ENCODE results near the gene RBBP7.

Gene RBBP7

DNA sequence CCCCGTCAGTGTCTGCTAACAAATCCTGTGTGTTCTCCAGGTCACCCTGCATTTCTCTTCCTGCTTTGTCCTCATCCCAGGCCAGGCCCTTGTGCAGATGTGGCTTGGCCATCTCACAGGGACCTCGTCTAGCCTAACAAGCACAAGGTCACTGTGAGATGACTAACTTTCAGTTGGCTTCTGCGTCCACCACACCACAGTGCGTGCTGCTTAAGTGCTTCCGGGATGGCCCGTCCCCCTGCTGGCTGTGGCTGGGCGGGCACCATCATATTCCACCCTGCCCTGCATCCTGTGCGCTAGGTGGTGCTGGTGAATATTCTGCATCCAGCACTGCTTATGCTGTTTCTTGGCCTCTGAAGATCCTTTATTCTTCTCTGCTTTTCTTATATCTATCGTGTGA is 33.8 kb downstream of the RBBP7 start:
- H3F3A ChIP-seq (ENCODE audit: control insufficient read depth, insufficient read depth) = peaks cover 11% of the 10 kb centered on the region; the same call in 1 of the 2 replicates
- H3K36me3 ChIP-seq (ENCODE audit: control insufficient read depth, low read length) = peaks cover 91% of the 10 kb centered on the region
- H4K20me1 ChIP-seq (ENCODE audit: control insufficient read depth, insufficient read depth, low read depth, low read length) = no peaks in the 10 kb centered on the region
- no peaks in the 10 kb centered on the region for H3K9me2 ChIP-seq (replicated peaks; ENCODE audit: control insufficient read depth, low read length)
- H3K4me3 ChIP-seq (ENCODE audit: low read length) = no peak overlapping the region
- TF ChIP-seq, protein P1, sequence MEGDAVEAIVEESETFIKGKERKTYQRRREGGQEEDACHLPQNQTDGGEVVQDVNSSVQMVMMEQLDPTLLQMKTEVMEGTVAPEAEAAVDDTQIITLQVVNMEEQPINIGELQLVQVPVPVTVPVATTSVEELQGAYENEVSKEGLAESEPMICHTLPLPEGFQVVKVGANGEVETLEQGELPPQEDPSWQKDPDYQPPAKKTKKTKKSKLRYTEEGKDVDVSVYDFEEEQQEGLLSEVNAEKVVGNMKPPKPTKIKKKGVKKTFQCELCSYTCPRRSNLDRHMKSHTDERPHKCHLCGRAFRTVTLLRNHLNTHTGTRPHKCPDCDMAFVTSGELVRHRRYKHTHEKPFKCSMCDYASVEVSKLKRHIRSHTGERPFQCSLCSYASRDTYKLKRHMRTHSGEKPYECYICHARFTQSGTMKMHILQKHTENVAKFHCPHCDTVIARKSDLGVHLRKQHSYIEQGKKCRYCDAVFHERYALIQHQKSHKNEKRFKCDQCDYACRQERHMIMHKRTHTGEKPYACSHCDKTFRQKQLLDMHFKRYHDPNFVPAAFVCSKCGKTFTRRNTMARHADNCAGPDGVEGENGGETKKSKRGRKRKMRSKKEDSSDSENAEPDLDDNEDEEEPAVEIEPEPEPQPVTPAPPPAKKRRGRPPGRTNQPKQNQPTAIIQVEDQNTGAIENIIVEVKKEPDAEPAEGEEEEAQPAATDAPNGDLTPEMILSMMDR (IDR thresholded peaks at IDR 0.05; ENCODE audit: low read depth, low read length, poor library complexity, severe bottlenecking) = peak; percentile 33
- TF ChIP-seq EZH2phosphoT487 (IDR thresholded peaks at IDR 0.05; ENCODE audit: borderline replicate concordance, low read length) = no peak
- no peaks in the 10 kb centered on the region for H3K27me3 ChIP-seq (ENCODE audit: control insufficient read depth, low read length)
- H3K4me2 ChIP-seq (ENCODE audit: low read length) = no peak overlapping the region
- H3K4me1 ChIP-seq (ENCODE audit: control insufficient read depth, low read length) = no peaks in the 10 kb centered on the region
- H3K79me2 ChIP-seq (ENCODE audit: control insufficient read depth, low read length) = no peaks in the 10 kb centered on the region
- H3K27ac ChIP-seq (ENCODE audit: low read depth, low read length) = no peak overlapping the region
- no peaks in the 10 kb centered on the region for H3K9me3 ChIP-seq (ENCODE audit: control insufficient read depth, insufficient read depth, low read length)

DNA sequence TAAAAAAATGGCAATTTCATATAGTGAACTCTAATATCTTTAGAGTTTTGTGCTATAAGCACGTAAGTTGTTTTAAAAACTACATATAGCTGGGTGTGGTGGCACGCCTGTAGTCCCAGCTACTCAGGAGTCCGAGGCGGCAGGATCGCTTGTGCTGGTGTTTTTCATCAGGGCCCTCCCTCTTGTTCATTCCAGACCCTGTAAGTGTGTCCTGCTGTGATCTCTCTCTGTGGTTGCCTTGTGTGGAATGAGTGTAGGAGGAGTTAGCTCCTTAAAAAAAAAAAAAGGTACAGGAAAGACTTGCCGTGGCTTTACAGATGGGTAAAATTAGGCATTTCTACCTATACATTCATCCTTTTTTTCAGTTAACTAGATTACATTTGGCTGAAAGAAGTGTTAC is 35.4 kb downstream of the RBBP7 start:
- no peaks in the 10 kb centered on the region for H3K9me2 ChIP-seq (replicated peaks; ENCODE audit: control insufficient read depth, low read length)

DNA sequence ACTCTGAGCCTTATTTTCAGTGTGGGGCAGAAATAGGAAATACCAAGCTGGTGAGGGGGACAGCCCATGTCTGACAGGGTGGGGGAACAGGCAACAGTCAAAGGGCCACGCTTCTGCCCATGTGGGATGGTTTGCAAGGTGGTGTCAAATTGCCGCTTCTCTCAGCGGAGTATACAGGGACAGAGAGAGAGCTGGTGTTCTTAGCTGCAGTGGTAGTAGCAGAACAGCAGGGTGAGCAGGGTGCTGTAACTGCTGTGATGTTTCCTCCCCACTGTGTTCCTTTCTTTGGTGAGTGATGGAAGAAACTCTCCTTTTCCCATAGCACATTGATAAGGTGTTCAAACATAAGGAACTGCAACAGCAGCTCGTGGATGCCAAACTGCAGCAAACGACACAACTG is 37.9 kb downstream of the RBBP7 start:
- no peaks in the 10 kb centered on the region for H3K9me3 ChIP-seq (ENCODE audit: control insufficient read depth, insufficient read depth, low read length)
- H3K4me3 ChIP-seq (ENCODE audit: low read length) = no peak overlapping the region
- no peak overlapping the region for H3K27ac ChIP-seq (ENCODE audit: low read depth, low read length)
- no peaks in the 10 kb centered on the region for H3K9me2 ChIP-seq (replicated peaks; ENCODE audit: control insufficient read depth, low read length)
- TF ChIP-seq, protein P1 (IDR thresholded peaks at IDR 0.05; ENCODE audit: low read depth, low read length, poor library complexity, severe bottlenecking) = no peak
- no peak for TF ChIP-seq EZH2phosphoT487 (IDR thresholded peaks at IDR 0.05; ENCODE audit: borderline replicate concordance, low read length)
- peaks cover 92% of the 10 kb centered on the region for H3K36me3 ChIP-seq (ENCODE audit: control insufficient read depth, low read length)
- no peaks in the 10 kb centered on the region; the same call in 1 of the 2 replicates for H3K79me2 ChIP-seq (ENCODE audit: control insufficient read depth, low read length)
- H3K4me2 ChIP-seq (ENCODE audit: low read length) = no peak overlapping the region
- H3K27me3 ChIP-seq (ENCODE audit: control insufficient read depth, low read length) = no peaks in the 10 kb centered on the region
- H4K20me1 ChIP-seq (ENCODE audit: control insufficient read depth, insufficient read depth, low read depth, low read length) = no peaks in the 10 kb centered on the region
- no peaks in the 10 kb centered on the region for H3K4me1 ChIP-seq (ENCODE audit: control insufficient read depth, low read length)
- no peaks in the 10 kb centered on the region for H3F3A ChIP-seq (ENCODE audit: control insufficient read depth, insufficient read depth)

More for the DNA sequence above, 35.4 kb downstream of the RBBP7 start:
- no peaks in the 10 kb centered on the region for H3K79me2 ChIP-seq (ENCODE audit: control insufficient read depth, low read length)
- TF ChIP-seq EZH2phosphoT487 (IDR thresholded peaks at IDR 0.05; ENCODE audit: borderline replicate concordance, low read length) = no peak
- TF ChIP-seq, protein P1 (IDR thresholded peaks at IDR 0.05; ENCODE audit: low read depth, low read length, poor library complexity, severe bottlenecking) = no peak
- H3K27me3 ChIP-seq (ENCODE audit: control insufficient read depth, low read length) = no peaks in the 10 kb centered on the region
- H4K20me1 ChIP-seq (ENCODE audit: control insufficient read depth, insufficient read depth, low read depth, low read length) = no peaks in the 10 kb centered on the region
- no peaks in the 10 kb centered on the region for H3K9me3 ChIP-seq (ENCODE audit: control insufficient read depth, insufficient read depth, low read length)
- 0 out of 2 replicates have a peak, but pooled peaks cover 9% of the 10 kb centered on the region for H3F3A ChIP-seq (ENCODE audit: control insufficient read depth, insufficient read depth)
- no peak overlapping the region for H3K27ac ChIP-seq (ENCODE audit: low read depth, low read length)
- H3K4me2 ChIP-seq (ENCODE audit: low read length) = no peak overlapping the region
- peaks cover 93% of the 10 kb centered on the region for H3K36me3 ChIP-seq (ENCODE audit: control insufficient read depth, low read length)
- no peaks in the 10 kb centered on the region for H3K4me1 ChIP-seq (ENCODE audit: control insufficient read depth, low read length)
- H3K4me3 ChIP-seq (ENCODE audit: low read length) = no peak overlapping the region

Measured in DOHH2 (cell line).